ENCODE results near the gene DERA.

DNA sequence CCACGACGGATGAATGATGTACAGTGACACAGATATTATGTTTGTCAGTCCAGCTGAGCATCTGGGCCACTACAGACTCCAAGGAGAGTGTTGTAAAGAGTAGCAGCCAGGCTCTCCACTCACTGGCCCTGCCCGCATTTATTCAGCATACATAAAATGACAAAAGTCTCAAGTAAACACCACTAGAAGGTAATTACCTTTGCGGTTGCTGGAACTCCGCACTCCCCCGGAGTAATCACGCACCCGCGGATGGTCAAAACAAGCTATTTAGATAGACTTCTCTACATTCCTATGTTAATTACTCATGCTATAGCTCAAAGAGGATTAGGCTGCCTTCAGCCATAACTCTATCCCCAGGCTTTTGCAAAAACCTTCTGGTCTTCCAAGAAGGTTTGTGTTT is 47.8 kb upstream of the DERA start:
- TF ChIP-seq, protein P1, sequence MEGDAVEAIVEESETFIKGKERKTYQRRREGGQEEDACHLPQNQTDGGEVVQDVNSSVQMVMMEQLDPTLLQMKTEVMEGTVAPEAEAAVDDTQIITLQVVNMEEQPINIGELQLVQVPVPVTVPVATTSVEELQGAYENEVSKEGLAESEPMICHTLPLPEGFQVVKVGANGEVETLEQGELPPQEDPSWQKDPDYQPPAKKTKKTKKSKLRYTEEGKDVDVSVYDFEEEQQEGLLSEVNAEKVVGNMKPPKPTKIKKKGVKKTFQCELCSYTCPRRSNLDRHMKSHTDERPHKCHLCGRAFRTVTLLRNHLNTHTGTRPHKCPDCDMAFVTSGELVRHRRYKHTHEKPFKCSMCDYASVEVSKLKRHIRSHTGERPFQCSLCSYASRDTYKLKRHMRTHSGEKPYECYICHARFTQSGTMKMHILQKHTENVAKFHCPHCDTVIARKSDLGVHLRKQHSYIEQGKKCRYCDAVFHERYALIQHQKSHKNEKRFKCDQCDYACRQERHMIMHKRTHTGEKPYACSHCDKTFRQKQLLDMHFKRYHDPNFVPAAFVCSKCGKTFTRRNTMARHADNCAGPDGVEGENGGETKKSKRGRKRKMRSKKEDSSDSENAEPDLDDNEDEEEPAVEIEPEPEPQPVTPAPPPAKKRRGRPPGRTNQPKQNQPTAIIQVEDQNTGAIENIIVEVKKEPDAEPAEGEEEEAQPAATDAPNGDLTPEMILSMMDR (IDR thresholded peaks at IDR 0.05), result no peak
- no peak for TF ChIP-seq EZH2 (IDR thresholded peaks at IDR 0.05)
